ENCODE data around the gene CNKSR1.

CNKSR1 gene

DNA sequence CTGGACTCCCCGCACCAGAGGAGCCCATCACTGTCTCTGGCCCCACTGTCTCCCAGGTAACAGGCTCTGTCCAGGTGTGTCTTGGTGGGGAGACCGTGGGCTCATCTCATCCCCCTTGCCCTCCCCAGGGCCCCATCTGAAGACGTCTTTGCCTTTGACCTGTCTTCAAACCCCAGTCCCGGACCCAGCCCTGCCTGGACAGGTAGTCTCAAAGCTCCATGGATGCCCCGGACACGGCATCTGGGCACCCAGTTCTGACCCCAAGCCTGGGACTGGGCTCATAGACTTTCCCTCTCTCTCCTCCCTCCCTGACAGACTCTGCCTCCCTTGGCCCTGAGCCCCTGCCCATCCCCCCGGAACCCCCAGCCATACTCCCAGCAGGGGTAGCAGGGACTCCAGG lies 6.8 kb downstream of the CNKSR1 start:
- no peak for DNase-seq (ENCODE audit: low read depth in 2 of 2)

DNA sequence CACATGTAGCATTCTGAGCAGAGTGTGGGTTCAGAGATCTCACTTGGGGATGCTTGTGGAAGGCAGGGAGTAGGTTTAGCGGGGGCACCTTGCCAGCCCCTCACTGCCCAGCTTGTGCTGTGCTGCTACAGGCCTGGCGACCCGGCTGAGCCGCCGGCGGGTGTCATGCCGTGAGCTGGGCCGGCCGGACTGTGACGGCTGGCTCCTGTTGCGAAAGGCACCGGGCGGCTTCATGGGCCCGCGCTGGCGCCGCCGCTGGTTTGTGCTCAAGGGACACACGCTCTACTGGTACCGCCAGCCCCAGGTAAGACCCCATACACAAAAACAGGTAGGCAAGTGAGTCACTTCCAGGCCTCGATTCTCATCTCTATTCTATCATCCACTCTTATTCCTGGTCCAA lies 7.6 kb downstream of the CNKSR1 start:
- no peak for DNase-seq (ENCODE audit: low read depth in 2 of 2)

DNA sequence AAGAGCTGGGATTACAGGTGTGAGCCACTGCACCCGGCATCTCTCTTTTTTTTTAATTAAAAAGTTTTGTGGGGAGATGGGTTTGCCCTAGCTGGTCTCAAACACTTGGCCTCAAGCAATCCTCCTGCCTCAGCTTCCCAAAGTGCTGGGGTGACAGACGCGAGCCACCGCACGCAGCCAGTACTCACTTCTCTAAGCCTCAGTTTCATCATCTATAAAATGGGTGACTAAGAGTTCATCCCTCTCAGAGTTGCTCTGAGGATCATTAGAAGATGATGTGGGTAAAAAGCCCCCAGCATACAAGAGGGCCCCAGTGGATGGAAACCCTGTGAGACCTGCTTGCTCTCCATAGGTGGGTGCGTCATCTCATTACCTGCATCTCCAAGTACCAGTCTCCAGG lies 10.6 kb downstream of the CNKSR1 start:
- DNase-seq (ENCODE audit: low read depth in 2 of 2), result no peak

GRCh38 chr1:26188477-26188876 lies 11.2 kb downstream of the CNKSR1 start:
- DNase-seq (ENCODE audit: low read depth in 2 of 2), result no peak

DNA sequence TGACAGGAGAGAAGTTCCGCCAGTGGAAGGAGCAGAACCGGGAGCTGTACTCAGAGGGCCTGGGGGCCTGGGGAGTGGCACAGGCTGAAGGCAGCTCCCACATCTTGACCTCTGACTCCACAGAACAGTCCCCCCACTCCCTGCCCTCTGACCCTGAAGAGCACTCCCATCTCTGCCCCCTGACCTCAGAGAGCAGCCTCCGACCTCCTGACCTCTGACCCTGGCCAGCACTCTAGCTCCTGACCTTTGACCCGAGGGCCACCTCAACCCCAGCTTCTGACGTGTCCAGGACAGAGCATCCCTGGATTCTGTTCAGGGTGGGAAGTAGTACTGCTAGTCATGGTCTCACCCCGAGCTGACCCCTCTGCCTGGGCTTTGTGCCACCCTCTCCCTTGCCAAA lies 12.0 kb downstream of the CNKSR1 start:
- no peak for DNase-seq (ENCODE audit: low read depth in 2 of 2)

- no peak for DNase-seq (ENCODE audit: low read depth in 2 of 2)
Observed at GRCh38 chr1:26189751-26190275, 12.5 kb downstream of the CNKSR1 start.

DNA sequence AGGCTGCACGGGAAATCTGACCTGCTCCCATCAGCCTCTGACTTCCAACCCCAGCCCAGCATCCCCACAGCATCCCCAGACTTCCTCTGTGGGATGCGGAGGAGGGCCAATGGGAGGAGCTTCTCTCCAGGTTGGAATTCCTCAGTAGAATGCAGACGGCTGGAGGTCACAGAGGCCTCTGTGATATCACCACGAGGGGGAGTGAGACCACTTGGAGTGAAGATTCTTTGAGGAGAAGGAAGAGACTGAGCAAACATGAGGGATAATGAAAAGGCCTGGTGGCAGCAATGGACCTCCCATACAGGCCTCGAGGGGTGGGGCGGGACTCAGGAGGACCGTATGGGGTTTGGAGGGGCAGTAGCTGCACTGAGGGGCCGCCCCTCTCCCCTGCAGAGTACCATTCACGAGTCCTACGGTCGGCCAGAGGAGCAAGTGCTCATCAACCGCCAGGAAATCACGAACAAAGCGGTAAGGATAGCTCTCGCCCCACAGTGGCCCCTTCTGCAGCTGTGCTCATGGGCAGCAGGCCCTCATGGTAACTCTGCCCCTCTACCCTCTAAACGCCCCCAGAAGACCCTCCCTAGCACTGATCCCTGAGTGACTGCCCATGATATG lies 13.2 kb downstream of the CNKSR1 start, which contains the start of gene CATSPER4:
CATSPER4 (plus strand) TSS at position 230 of the 615 bp plus-strand sequence; CDS start at position 256, 26 bp downstream.
- no peak for DNase-seq (ENCODE audit: low read depth in 2 of 2)

- DNase-seq (ENCODE audit: low read depth in 2 of 2), result no peak
Observed at GRCh38 chr1:26191739-26192138, 14.4 kb downstream of the CNKSR1 start.

DNA sequence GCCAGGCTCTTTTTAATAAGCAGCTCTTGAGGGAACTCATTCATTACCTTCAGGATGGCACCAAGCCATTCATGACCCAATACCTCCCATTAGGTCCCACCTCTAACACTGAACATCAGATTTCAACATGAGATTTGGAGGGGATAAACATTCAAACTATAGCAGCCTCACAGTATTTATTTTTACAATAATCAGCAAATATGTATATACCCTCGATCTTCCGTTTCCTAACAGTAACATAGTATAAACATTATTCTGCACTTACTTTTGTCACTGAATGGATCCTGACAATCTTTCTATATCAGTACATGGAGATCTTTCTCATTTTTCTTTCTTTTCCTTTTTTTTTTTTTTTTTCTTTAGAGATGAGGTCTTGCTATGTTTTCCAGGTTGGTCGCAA lies 18.5 kb downstream of the CNKSR1 start:
- no peak for DNase-seq (ENCODE audit: low read depth in 2 of 2)

GRCh38 chr1:26197301-26197700 lies 20.0 kb downstream of the CNKSR1 start:
- no peak for DNase-seq (ENCODE audit: low read depth in 2 of 2)

DNA sequence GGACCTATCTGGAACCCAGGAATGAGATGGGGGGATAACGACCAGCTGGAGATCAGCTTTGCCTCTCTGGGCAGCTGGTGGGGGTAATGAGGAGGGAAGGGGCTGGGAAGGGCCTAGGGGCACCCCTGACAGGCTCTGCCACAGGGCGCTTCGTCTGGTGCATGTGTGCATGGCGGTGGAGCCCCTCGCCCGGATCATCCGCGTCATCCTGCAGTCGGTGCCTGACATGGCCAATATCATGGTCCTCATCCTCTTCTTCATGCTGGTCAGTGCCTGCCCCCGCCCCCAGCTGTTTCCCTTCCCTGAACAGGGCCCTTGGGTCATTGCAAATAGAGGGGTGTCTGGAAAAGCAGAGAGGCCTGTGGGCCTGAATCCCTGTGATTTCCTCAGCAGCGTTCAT lies 20.5 kb downstream of the CNKSR1 start:
- DNase-seq (ENCODE audit: low read depth in 2 of 2), result no peak

- no peak for DNase-seq (ENCODE audit: low read depth in 2 of 2)
Observed at GRCh38 chr1:26200413-26200812, 23.1 kb downstream of the CNKSR1 start.

- DNase-seq (ENCODE audit: low read depth in 2 of 2), result no peak
Observed at GRCh38 chr1:26203642-26204318, 26.5 kb downstream of the CNKSR1 start.

- DNase-seq (ENCODE audit: low read depth in 2 of 2), result no peak
Observed at GRCh38 chr1:26210147-26210870, 33.0 kb downstream of the CNKSR1 start.

DNA sequence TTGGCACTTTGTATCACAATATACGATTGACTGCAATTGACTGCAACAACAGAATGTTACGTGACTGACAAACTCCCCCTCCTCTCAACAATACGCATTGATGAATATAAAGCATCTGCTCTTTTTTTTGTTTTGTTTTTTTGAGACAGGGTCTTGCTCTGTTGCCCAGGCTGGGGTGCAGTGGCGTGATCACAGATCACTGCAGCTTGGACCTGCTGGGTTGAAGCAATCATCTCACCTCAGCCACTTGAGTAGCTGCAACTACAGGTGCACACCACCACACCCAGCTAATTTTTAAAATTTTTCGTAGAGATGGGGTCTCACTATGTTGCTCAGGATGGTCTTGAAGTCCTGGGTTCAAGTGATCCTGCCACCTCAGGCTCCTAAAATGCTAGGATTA lies 35.4 kb downstream of the CNKSR1 start:
- DNase-seq (ENCODE audit: low read depth in 2 of 2), result no peak

DNA sequence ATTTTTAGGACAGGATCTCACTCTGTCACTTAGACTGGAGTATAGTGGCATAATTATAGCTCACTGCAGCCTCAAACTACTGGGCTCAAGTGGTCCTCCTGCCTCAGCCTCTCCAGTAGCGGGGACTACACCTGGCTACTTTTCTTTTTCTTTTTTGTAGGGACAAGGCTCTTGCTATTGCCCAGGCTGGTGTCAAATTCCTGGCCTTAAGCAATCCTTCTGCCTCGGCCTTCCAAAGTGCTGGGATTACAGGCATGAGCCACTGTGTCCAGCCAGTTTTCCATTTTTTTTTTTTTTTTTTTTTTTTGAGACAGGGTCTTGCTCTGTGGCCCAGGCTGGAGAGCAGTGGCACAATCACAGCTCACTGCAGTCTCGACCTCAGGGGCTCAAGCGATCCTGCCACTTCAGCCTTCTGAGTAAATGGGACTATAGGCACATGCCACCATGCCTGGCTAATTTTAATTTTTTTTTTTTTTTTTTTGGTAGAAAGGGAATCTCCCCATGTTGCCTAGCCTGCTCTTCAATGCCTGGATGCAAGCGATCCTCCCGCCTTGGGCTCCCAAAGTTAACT lies 36.1 kb downstream of the CNKSR1 start:
- DNase-seq (ENCODE audit: low read depth in 2 of 2), result no peak

DNA sequence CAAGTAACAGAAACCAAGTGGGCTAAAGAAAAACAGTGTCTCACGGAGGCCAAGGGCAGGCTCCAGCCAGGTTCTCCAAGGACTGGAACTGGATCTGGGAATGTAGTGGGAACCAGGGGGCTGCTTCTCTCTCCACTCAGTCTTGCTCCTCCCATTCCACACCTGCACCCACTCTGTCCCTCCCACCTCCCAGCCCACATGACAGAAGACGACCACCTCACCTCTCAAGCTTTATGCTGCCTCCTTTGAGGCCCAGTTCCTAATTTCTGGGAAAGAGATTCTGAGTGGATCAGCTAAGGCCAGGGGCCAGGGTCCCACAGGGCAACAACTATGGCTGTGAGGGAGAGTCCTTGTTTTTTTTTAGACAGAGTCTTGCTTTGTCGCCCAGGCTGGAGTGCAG lies 38.0 kb downstream of the CNKSR1 start:
- DNase-seq (ENCODE audit: low read depth in 2 of 2), result no peak

- DNase-seq (ENCODE audit: low read depth in 2 of 2), result no peak
Observed at GRCh38 chr1:26218906-26219494, 41.7 kb downstream of the CNKSR1 start.

DNA sequence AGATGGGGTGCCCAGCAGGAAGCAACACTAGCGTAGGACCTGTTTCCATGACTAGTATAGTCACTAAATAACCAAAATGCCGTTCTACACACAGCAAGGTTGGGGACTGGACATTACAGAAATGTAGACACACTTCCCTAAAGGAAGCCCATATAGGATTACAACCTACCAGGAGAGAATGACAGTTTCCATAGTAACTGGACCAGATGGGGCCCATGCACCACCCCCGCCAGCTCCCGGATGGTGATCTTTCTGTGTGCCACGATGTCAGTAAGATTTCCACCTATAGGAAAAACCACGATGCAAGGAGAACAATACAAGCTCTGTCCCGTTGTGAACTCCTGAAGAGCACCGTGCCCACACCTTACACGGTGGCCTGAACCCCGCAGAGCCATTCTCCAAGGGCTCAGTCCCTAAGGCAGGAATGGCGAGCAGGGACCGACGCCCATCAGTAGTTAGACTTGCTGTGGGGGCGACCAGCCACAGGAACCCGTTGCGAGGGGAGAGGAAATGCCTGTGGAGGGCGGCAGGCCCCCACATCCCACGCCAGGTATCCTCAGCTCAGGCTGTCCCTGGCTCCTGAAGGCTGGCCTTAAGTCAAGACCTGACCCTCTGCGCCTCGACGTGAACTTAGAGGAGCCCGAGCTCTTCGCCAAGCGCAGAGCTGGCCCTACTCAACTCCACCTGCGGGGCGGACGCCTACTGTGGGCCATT lies 43.1 kb downstream of the CNKSR1 start:
- DNase-seq (ENCODE audit: low read depth in 2 of 2), result no peak

GRCh38 chr1:26221094-26221493 lies 43.8 kb downstream of the CNKSR1 start:
- no peak for DNase-seq (ENCODE audit: low read depth in 2 of 2)

DNA sequence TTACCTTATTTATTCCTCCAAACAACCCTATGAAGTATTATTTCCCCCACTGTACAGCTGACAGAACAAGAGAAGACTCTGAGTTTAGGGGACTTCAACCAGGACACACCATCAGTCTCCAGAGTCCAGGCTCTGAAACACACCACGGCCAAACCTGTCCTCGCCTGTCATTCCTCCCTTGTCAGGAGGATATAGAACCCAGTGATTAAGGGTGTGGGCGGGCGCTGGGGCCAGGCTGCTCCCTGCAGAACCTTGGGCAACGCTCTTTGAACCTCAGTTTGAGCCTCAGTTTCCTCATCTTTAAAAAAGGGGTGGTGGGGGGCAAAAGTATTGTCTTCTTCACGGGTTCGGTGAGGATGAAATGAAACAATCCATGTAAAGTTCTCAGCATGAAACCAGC lies 47.3 kb downstream of the CNKSR1 start:
- no peak for DNase-seq (ENCODE audit: low read depth in 2 of 2)
